Activated T-cell treated with anti-CD3 and anti-CD28 coated beads for 48 hours (primary cell): ENCODE results near the gene PORCN.

Experiments used
- DNase-seq: peaks from one replicate; pipeline ENCODE4 v3.0.0-alpha.2; 2020; ENCODE audit warnings: low read depth

Gene PORCN

DNA sequence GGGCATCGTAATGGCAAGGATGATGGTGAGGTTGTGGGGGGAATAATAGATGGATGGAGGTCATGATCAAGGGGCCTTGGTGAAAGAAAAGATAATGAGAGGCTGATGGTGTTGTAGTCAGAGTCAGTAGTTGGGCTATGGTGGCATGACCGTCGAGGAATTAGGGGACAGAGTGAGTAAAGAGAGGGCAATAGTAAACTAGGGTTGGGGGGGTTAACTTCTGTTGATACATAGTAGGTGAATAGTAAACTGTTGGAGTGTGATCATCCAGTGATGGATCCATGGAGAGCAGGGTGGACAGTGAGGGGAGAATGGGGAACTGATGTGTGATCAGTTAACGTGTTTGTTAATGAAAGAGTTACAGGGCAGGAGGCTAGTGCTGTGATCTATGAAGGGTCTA is 31.9 kb upstream of the PORCN start:
- no peak for DNase-seq

DNA sequence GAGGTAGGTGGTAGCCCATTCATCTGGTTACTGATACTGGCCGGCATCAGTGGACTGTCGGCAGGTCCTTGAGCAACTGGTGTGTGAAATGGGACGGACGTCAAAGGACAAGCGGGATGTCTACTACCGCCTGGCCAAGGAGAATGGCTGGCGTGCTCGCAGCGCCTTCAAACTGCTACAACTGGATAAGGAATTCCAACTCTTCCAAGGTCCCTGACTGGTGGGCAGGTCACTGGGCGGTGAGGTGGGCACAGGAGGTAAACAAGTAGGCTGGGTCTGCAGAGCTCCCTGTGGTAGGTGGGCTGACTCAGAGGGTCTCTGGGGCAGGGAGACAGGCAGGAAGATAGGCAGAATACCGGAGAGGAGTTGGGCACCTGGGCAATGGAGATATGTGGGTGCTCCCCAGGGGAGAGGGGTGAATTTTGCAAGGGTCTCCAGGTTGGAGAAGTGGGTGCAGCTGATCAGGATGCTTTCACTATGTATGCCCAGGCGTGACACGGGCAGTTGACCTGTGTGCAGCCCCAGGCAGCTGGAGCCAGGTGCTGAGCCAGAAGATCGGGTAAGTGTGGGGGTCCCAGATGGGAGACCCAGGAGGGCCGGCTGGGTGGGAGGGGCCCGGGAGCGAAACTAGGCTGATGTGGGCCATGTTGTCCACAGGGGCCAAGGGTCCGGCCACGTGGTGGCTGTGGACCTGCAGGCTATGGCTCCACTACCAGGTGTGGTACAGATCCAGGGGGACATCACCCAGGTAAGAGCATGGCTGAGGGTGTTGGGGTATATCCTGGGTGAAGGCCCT is 30.6 kb upstream of the PORCN start:
- no peak for DNase-seq

DNA sequence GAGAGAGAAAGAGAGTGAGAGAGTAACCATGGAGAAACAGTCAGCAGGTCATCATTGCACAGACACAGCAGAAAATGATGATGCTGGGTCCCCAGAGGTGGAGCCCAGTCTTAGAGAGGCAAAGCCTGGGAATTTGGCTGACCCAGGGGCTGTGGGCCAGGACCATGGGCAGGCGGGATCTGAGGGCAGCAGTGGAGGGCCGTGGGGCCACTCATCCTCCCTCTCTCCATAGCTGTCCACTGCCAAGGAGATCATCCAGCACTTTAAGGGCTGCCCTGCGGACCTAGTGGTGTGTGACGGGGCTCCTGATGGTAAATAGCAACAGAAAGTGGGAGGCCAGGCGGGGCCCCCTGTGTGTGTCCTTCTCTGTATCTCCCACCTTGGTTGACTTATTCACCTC is 30.0 kb upstream of the PORCN start:
- no peak for DNase-seq

DNA sequence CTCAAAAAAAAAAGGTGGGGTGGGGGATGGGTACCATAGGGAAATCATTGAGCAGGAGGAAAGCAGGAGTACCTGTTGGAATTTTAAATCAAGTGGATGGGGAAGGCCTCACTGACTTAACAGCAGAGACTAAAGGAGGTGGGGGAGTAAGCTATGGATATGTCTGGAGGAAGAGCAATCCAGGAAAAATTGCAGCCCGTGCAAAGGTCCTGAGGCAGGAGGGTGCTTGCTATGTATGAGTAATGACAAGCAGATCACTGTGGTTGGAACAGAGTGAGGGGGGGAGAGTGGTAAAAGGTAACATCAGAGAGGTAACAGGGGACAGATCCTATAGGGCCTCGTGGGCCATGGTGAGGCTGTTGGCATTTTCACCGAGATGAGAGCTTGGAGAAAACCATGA is 28.6 kb upstream of the PORCN start:
- no peak for DNase-seq

DNA sequence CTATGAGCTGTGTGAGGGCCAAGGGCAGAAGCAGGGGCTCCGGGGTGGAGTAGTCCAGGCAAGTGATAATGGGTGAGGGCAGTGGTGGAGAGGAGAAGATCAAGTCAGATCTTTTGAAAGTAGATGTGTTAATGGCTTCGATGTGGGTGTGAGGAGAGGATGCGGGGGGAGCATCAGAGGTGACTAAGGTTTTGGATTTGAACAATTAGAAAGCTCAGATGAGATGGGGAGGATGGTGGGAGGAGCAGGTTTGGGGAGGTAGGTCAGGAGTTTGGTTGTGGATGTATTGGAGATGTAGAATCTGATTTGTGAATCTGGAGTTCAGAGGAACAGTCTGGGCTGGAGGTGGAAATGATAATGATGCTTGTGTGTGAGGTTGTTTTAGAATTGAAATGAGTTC is 28.2 kb upstream of the PORCN start:
- DNase-seq: no peak

DNA sequence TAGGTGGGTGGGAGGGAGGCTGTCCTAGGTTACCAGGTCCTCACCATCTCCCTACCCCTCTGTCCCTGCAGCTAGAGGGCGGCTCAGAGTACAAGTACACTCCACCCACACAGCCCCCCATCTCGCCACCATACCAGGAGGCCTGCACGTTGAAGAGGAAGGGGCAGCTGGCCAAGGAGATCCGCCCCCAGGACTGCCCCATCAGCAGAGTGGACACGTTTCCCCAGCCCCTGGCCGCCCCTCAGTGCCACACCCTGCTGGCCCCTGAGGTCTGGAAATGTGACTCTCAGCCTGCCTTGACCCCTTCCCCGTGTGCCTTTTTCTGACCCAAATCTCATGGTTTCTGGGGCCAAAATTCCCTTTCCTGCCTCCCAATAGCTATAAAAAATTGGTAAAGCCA is 26.3 kb upstream of the PORCN start:
- no peak for DNase-seq

DNA sequence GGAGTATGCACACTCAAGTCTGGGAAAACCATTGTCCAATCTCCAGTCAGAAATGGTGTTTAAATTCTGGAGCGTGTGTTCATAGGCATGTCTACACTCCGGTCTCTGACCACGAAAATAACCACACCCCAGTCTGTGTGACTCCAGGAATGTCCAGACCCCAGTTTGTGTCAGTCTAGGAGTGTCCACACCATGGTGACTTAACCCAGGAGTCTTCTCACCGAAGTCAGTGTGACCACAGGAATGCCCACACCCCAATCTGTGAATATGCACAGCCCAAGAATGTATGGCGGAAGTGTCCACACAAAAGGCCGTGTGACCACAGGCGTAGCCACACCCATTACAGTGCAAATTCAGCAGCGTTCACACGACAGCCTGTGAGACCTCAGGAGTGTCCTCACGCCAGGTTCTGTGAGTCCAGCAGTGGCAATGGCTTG is 21.4 kb upstream of the PORCN start:
- DNase-seq: no peak

DNA sequence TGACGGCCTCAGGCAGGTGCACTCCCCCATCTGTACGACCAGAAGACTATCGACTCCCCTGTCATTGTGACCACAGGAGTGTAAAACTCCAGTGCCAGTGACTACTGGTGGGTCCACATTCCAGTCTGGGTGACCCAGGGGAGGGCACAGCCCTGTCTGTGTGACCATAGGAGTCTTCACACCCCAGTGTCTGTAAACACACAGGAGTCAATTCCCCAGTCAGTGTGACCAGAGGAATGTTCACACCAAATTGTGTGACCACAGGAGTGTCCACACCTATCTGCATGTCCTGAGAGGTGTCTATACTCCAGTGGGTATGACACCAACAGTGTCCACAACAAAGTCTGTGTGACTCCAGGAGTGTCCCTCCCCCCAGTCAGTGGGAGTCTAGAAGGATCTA is 20.8 kb upstream of the PORCN start:
- DNase-seq: no peak

DNA sequence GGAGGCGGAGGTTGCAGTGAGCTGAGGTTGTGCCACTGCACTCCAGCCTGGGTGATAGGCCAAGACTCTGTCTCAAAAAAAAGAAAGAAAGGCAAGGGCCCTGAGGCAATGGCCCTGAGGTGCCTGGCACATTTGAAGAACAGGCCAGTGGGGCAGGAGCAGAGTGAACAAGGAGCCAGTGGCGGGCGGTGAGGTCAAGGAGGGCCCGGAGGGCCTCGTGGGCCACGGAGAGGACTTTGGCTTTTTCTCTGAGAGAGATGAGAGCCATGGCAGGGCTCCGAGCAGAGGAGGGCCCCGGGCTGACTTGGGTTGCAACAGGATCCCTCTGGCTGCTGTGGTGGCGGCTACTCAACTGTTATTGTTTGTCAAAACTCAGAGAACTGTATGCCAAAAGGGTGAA is 19.5 kb upstream of the PORCN start:
- DNase-seq: no peak

DNA sequence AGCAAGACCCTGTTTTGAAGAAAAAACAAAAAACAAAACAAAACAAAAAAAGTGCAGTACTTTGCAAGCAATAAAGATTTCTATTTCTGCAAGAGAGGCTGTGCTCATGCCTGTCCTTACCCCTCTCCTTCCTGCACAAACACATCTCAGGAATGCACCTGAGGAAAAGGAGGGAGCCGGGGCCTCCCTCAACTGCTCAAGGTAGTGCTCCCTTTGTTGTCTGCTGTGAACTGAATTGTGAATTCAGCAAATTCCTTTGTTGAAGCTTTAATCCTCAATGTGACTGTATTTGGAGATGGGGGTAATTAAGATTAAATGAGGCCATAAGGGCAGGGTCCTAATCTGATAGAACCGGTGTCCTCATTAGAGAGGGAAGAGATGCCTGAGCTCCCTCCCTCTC is 18.9 kb upstream of the PORCN start:
- no peak for DNase-seq

DNA sequence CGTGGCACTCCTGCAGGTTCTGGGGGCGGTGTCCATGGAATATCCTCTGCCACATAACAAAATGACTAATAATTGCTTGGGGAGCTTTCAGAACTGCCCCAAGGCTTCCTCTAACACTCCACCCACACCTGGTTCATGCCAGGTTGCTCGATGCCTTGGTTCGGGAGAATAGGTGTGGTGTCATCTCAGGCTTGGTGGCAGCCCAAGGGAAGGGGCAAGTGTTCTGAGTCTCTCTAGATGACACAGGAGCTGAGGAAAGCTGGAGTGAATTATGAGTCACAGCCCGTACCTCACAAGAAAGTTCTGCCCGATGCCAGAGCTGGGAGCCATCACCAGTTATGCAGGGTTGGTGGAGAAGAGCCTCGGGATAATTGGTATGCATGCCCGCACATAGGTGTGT is 18.1 kb upstream of the PORCN start:
- no peak for DNase-seq

DNA sequence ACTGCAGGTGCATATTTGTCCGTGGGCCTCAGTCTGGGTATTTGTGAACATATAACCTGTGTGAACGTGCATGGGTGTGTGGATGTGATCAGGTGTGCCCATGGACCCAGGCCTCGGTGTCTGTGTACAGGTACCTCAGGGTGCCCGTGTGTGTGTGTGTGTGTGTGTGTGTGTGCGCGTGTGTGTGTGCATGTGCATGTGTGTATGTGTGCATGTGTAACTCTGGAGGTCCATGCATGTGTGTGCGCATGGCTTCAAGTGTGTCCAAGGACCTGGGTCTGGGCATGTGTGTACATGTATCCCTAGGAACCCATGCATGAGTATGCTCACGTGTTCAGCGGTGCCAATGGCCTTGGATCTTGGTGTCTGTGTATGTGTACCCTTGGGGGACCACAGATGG is 17.0 kb upstream of the PORCN start:
- DNase-seq: no peak

DNA sequence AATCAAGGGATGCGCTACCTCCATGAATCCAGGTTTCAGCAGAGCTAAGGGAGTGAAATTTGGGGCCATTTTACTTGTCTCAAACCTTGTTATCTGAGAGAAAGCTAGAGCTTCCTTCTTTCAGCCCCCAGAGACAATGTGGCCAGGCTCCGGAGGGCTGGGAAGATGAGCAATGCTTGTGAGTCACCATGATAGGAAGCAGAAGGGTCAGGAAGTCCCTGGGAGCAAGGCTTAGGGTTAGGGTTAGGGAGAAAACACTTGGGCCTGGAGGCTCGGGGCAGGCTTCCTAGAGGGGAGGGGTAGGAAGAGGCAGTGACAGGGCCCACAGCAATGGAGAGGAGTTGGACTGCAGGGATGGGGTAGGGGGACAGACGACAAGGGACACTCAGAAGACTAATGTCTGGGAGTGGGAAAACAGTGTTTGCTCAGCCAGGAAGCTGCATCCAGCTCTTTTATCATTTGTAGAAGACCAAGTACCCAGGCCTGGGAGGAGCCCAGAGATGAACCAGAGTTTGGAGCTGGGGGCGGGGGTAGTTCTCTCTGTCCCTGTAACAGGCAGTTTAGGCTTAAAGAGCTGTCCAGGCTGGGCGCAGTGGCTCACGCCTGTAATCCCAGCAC is 16.4 kb upstream of the PORCN start:
- DNase-seq: no peak

DNA sequence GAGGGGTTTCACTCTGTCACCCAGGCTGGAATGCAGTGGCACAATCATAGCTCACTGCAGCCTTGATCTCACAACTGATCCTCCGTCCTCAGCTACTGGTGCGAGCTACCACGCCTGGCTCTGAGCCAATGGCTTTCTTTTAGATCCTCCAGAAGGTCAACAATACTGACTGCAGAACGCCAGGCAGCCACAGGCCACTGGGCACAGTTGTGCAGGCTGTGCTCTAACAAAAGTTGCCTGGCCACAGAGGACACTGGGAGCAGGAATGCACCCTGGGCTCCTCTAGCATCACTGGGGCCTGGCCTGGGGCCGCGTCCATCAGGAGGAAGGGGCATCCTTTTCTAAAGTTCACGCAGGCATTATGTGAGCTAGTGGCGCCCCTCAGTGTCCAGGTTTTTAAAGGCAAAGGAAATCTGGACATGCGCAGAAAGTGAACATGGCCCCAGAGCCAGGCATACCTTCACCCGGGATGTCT is 14.9 kb upstream of the PORCN start:
- DNase-seq: no peak

DNA sequence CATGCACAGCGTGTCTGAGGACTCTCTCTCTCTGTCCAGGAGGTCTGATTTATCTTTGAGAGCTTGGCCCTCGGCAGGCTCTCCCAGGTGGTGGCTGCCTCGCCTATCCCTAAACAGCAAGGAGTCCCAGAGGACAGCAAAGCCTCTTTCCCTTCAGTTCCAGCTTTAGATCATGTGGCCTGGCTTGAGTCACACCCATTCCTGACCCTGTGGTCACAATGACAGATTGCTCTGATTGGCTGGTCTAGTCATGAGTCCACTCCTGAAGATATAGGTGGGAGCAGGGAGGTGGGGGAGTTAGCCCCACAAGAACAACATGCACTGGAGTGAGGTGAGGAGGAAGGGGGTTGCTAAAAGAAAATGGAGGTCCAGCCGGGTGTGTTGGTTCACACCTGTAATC is 12.1 kb upstream of the PORCN start:
- no peak for DNase-seq

DNA sequence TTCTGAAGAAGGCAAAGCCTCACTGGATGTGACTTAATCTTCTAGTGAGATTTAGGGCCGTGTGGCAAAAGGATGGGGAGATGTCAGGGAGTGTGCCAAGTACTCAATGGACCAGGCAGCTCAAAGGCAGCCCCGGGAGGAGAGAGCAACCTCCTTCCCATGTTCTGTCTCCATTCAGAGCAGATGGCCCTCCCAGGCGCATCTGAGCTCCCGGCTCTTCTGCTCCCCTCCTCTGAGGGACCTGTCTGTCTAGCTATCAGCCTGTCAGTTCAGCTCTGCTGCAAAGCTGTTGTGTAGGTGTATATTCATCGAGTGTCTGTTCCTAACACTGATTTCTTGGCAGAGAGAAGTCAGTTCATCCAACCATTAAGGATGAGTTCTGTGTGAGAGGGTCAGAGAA is 10.9 kb upstream of the PORCN start:
- DNase-seq: no peak

DNA sequence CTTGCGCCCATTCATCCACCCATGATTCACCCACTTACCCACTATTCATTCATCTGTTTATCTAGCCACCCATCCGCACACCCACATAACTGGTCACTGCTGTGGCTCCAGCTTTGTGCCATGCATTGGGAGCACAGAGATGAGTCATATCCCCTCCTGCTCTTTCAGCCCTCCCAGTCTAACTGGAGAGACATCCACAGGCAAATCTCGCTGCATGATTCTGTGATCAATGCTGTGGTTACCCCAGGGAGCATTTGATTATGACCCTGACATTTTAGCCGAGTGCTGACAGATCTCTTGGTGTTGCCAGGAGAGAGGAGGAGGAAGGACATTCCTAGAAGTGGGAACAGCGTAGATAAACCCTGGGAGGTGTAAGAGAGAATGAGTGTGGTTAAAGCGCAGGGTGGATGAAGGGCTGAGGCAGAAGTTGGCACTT is 10.4 kb upstream of the PORCN start:
- no peak for DNase-seq

DNA sequence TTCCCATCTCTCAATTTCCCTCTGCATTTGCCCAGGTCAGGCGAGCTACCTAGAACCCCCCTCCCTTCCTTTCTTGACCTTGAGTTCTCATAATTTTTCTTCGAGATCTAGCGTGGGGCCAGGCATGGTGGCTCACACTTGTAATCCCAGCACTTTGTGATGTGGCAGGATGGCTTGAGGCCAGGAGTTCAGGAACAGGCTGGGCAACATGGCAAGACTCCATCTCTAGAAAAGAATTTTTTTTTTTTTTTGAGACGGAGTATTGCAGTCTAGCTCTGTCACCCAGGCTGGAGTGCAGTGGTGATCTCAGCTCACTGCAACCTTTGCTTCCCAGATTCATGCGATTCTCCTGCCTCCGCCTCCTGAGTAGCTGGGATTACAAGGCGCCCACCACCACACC is 4.5 kb upstream of the PORCN start:
- DNase-seq: no peak

DNA sequence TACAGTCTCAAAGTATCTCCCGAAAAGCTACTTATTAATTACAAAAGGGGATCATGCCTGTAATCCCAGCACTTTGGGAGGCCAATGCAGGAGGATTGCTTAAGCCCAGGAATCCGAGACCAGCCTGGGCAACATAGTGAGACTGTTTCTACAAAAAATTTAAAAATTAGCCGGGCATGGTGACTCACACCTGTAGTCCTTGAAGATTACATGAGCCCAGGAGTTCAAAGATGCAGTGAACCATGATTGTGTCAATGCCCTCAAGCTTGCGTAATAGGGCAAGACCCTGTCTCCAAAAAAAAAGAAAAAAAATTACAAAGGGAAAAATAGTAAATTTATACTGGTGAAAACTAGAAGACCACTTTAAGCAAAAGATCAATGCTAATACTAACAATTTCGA is 3.3 kb upstream of the PORCN start:
- no peak for DNase-seq

DNA sequence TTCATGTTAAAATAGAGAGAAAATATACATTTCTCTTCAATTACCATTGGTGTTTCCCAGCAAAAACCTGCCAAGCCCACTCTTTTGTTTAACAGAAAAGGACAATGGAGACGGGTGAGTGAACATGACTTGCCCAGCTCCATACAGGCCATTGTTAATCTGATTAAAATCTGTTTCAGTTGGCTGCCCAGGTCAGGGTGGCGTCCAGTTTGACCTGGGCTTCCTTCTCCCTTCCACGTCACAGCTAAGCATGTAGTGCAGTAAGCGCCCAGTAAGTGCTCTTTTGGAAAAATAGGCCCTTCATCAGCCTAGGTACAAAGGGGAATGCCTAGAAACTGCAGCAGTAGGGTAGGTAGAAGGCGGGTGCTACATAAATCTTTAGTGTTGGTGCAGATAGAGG is 1.5 kb upstream of the PORCN start:
- DNase-seq: no peak

DNA sequence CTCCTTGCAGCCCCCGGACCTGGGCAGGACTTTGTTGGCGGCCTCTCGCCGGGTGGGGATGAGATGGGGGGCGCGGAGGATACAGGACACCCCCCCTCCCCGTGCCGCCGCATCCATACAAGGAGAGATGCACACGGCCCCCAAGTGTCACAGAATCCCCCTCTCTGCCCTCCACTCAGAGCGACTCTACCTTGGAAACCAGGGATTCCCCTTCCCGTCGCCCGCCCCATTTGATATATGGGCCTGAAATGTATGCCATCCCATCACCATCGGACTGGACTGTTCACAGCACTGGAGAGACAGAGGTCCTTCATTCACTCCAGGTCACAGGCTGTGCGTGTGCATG is 426 bp downstream of the PORCN start:
- DNase-seq: no peak

DNA sequence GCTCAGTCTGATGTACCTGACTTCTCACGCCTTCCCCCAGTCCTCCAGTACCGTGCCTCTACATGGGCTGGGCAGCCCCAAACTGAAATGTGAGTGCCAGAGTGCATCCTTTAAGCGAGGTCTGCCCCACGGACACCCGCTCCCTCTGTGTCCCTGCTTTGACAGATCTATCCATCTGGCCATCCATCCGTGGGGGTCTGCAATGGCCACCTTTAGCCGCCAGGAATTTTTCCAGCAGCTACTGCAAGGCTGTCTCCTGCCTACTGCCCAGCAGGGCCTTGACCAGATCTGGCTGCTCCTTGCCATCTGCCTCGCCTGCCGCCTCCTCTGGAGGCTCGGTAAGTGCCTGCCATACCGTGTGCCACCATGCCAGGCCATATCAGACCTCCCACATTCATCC is 827 bp downstream of the PORCN start:
- DNase-seq: no peak

DNA sequence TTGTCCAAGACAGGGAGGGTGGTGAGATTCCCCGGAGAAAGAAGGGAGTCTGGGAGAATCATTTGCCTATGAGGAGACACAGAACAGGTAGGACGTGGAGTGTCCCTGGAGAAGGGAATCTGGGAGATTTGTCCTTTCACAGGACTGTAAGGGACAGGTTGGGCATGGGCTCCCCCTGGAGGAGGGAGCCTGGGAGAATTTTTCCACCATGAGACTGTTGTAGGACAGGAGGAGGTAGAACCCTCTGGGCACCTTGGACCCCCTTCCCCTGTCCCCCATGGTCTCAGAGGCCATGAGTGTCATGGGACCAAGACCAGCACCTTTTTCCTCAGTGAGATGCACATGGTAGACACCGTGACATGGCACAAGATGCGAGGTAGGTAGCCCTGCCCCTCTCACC is 2.8 kb downstream of the PORCN start:
- DNase-seq: no peak

DNA sequence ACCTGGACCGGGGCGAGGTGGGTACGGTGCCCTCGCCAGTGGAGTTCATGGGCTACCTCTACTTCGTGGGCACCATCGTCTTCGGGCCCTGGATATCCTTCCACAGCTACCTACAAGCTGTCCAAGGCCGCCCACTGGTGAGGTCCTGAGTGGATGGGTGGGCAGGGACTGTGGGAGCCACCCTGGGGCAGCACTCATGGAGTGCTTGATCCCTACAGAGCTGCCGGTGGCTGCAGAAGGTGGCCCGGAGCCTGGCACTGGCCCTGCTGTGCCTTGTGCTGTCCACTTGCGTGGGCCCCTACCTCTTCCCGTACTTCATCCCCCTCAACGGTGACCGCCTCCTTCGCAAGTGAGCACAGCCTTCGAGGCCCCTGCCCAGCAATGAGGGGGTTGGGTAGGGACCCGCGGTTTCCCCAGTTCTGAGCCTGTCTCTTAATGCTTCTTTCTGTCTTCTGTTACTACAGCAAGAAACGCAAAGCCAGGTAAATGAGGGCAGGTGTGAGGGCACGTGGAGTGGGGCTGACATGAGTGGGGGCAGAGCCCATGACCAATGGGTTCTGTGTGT is 3.7 kb downstream of the PORCN start:
- no peak for DNase-seq
